Colonic mucosa (tissue), 4 donors: ENCODE measurements around the gene TRDMT1. TPM values are rescaled to one million over a fixed set of nuclear protein-coding genes. Genes with fewer than 3 reads are reported as not detected.
A peak's percentile ranks its signal among the peaks of the same experiment; 100 is the strongest.

Source experiments
- DNase-seq: peaks from one replicate; pipeline ENCODE4 v3.0.0-alpha.2; 2020
- H3K27ac ChIP-seq: fragments of 200-600 bp; one replicate; pipeline ENCODE4 v1.8.0; 2021
- H3K27me3 ChIP-seq: fragments of 200-600 bp; one replicate; pipeline ENCODE4 v1.8.0; 2021
- H3K36me3 ChIP-seq: fragments of 200-600 bp; one replicate; pipeline ENCODE4 v1.8.0; 2021
- H3K4me1 ChIP-seq: fragments of 200-600 bp; one replicate; pipeline ENCODE4 v1.8.0; 2021; ENCODE audit warnings: mild to moderate bottlenecking
- H3K4me3 ChIP-seq: fragments of 200-600 bp; one replicate; pipeline ENCODE4 v1.8.0; 2021
- H3K9ac ChIP-seq, 2 donors: one replicate each; pipeline ENCODE4 v1.7.0; 2013; ENCODE audit warnings: control low read depth in 2 of 2, low read depth in 2 of 2, low read length in 2 of 2
- H3K9me3 ChIP-seq: fragments of 200-600 bp; one replicate; pipeline ENCODE4 v1.8.0; 2021
- CTCF ChIP-seq: fragments of 200-600 bp; IDR thresholded peaks from one replicate; pipeline ENCODE4 v1.8.0; 2022; ENCODE audit warnings: antibody characterized with exemption, mild to moderate bottlenecking
- intact Hi-C: fragments of 100-400 bp; cut with DNase I; formaldehyde crosslinking; loops from one replicate; pipeline ENCODE4 v1.14.1; 2022
- total RNA-seq, 2 donors: library from RNA; stranded (reverse); fragmentation: NEBNext Ultra II Directional in 1 of 2; extraction: Animal tissue kit (Norgen Biotek cat#: 25700) in 1 of 2; gene quantifications; one replicate each; pipeline ENCODE4 v1.2.1, GENCODE V29; 2021
- donor health status: healthy.
- donor health status: DM: no; HTN: no; CAD: no.
- donor health status: DM: no; HTN: no; CAD: no.

The TRDMT1 gene
- total RNA-seq, 2 donors from 2014 or later, result 3.4 to 3.5 TPM

DNA sequence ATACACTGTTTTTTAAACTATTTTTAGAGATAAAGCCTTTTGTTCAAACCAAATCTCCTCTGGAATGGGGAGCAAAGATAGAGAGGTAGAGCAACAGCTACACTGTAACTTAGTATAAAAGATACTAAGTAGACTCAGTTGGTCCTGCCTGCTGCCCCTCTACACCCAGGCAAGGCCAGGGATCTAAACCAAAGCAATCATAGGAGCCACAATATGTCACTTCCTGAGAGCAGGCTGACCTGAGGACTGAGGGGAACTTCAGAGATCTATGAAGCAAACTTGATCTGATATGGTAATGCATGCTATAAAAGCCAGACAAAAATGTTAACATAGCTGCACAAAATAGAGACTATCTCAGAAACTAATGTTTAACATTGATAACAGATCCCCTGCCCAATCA lies 7.0 kb upstream of the TRDMT1 start:
- Histone ChIP-seq H3K9ac (no peak overlapping the region), H3K4me1 (no peaks in the 10 kb centered on the region), H3K27me3 (no peaks in the 10 kb centered on the region), H3K36me3 (no peaks in the 10 kb centered on the region), H3K4me3 (no peak overlapping the region), H3K27ac (no peak overlapping the region), H3K9me3 (no peaks in the 10 kb centered on the region)
- no peak for DNase-seq
- no peak for TF ChIP-seq CTCF
- intact Hi-C loops, result no loop called here

DNA sequence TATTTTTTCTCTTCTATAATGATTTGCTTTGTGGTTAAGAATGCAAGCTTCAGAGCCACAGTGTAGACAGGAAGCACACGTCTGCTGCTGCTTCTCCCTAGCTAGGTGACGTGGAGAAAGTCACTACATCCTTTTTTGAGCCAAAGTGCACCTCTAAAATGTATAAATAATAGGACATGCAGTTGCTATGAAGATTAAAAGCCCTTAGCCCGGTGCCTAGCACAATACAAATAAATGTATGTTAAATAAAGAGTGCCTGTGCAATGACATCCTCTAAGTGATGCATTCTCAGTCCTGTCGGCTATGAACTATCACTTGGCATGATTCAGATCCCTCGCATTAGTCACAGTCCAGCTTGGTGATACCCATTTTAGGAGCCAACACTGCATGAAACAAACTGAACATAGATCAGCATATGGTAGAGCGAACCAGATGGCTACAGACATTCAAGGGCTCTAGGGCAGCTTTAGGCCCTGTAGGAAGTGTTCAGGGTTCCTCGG lies 4.8 kb upstream of the TRDMT1 start:
- Histone ChIP-seq H3K9me3 (no peaks in the 10 kb centered on the region), H3K4me1 (no peaks in the 10 kb centered on the region), H3K27me3 (no peaks in the 10 kb centered on the region), H3K4me3 (no peak overlapping the region), H3K9ac (no peak overlapping the region), H3K27ac (no peak overlapping the region), H3K36me3 (no peaks in the 10 kb centered on the region)
- no peak for DNase-seq
- intact Hi-C loops, result no loop called here
- no peak for TF ChIP-seq CTCF

DNA sequence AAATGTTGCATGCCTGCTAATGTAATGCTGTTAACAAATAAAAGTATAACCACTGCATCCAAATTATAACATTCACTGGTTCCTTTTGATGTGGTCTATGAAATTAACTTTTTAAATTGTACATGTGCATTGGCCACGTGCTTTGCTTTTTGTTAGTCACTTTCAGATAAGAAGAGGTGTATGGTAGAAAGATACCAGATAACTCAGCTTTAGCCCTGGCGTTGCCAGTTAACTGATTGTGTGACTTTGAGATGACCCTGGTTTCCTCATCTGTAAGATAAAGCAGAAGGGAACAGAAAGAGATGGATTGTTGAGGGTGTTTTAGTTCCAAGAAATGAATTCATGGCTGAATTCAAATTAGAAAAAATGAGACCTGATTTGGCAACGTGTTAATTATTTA lies 1.9 kb upstream of the TRDMT1 start:
- Histone ChIP-seq H3K36me3 (no peaks in the 10 kb centered on the region), H3K9ac (no peak overlapping the region), H3K27me3 (no peaks in the 10 kb centered on the region), H3K27ac (no peak overlapping the region), H3K4me1 (no peaks in the 10 kb centered on the region), H3K9me3 (no peaks in the 10 kb centered on the region), H3K4me3 (no peak overlapping the region)
- TF ChIP-seq CTCF, result no peak
- intact Hi-C loops, result no loop called here
- no peak for DNase-seq

DNA sequence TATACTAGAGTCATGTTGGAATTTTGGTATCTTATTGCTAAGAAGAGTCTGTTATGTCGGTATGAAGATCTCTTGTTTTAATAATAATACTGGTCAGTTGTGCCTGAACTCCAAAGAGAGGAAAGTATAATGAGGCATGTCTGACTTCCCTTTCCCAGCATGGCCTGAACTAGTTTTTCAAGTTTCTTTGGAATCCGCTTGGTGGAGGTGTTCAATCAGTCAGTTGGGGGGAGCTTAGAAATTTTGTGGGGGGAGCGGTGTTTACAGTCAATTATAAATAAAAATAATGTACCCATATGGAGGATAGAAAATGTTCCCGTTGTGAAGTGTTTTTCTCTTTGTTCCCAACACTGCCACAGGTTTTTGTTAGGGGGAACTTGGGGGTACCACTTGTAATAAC lies 1.5 kb upstream of the TRDMT1 start:
- Histone ChIP-seq H3K27ac (no peak overlapping the region), H3K9me3 (no peaks in the 10 kb centered on the region), H3K4me3 (no peak overlapping the region), H3K9ac (no peak overlapping the region), H3K27me3 (no peaks in the 10 kb centered on the region), H3K36me3 (no peaks in the 10 kb centered on the region), H3K4me1 (no peaks in the 10 kb centered on the region)
- no peak for TF ChIP-seq CTCF
- DNase-seq, result no peak
- intact Hi-C loops, result no loop called here

DNA sequence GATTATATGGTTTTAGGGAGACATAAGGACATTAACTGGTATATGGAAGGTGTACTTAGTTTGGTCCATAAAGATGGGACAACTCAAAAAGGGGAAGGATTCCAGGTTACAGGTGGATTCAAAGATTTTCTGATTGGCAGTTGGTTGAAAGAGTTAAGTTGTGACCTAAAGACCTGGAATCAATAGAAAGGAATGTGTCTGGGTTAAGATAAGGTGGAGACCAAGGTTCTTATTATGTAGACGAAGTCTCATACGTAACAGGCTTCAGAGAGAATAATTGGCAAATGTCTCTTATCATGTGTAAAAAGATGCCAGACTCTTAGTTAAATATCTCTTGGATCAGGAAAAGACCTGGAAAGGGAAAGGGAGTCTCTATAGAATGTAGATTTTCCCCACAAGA lies 1.0 kb upstream of the TRDMT1 start:
- intact Hi-C loops, result no loop called here
- Histone ChIP-seq H3K27me3 (no peaks in the 10 kb centered on the region), H3K9ac (no peak overlapping the region), H3K36me3 (no peaks in the 10 kb centered on the region), H3K27ac (no peak overlapping the region), H3K4me1 (no peaks in the 10 kb centered on the region), H3K4me3 (no peak overlapping the region), H3K9me3 (no peaks in the 10 kb centered on the region)
- DNase-seq, result no peak
- TF ChIP-seq CTCF, result no peak

DNA sequence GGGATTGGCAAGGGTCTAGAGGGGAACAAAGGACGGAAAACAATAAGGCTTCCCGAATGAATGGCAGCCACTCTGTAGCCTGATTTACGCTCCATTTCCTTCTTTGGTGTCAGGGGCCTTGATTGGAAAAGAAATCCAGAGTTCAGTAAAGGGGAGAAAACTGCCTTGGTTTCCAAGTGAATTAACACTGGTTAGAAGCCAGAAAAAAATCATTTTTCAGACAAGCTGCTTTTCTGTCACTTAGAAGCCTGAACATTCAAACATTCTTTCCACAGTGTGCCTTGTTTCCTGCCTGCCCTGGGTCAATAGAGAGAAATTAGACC lies 283 bp upstream of the TRDMT1 start:
- Histone ChIP-seq H3K9me3 (no peaks in the 10 kb centered on the region), H3K27ac (peak overlapping the region; percentile 66), H3K4me3 (peak overlapping the region; percentile 60), H3K4me1 (no peaks in the 10 kb centered on the region), H3K36me3 (no peaks in the 10 kb centered on the region), H3K9ac (peak overlapping the region; percentile 84 to 89), H3K27me3 (no peaks in the 10 kb centered on the region)
- DNase-seq, result no peak
- TF ChIP-seq CTCF, result no peak
- intact Hi-C loops, result no loop called here
